ENCODE measurements around the gene ADGRL3. TPM values are rescaled to one million over a fixed set of nuclear protein-coding genes. Genes with fewer than 3 reads are reported as not detected.

The ADGRL3 gene
- total and polyA plus RNA-seq, 2 donors (not counting 1 experiment from before 2014, with no cell fraction given): not detected

DNA sequence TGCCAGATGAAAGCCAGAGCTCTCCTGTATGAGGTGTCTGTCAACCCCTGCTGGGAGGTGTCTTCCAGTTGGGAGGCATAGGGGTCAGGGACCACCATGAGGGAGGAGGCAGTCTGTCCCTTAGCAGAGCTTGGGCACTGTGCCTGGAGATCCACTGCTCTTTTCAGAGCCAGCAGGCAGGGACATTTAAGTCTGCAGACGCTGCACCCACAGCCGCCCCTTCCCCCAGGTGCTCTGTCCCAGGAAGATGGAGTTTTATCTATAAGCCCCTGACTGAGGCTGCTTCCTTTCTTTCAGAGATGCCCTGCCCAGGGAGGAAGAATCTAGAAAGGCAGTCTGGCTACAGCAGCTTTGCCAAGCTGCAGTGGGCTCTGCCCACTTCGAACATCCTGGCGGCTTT lies 893.6 kb downstream of the ADGRL3 start:
- intact Hi-C loops (cut with micrococcal nuclease): no loop called here
- Histone ChIP-seq H3K36me3 (replicated peaks in 1 of 2; ENCODE audit: control extremely low read depth in 1 of 2, control insufficient read depth in 1 of 2, extremely low read depth in 1 of 2, insufficient read depth in 2 of 2, low read length in 1 of 2) (no peaks in the 10 kb centered on the region), H3K9me3 (ENCODE audit: control extremely low read depth in 1 of 3, control insufficient read depth in 2 of 3, insufficient read depth in 1 of 3, low read length in 2 of 3) (peaks cover 0 to 11% (median 0%) of the 10 kb centered on the region in 3 donors), H3K4me1 (ENCODE audit: control insufficient read depth in 2 of 2, insufficient read depth in 2 of 2, low read length in 2 of 2) (no peaks in the 10 kb centered on the region), H3K4me2 (replicated peaks; ENCODE audit: low read depth, low read length, poor library complexity, severe bottlenecking) (no peak overlapping the region), H3K79me2 (ENCODE audit: control insufficient read depth, insufficient read depth, low read length) (no peaks in the 10 kb centered on the region), H2AFZ (ENCODE audit: insufficient read depth, low read depth, low read length, poor library complexity, severe bottlenecking) (no peak overlapping the region), H3K4me3 (ENCODE audit: control extremely low read depth in 1 of 5, extremely low read depth in 1 of 5, insufficient read depth in 1 of 5, low read depth in 2 of 5, low read length in 4 of 5) (no peak overlapping the region), H3K9ac (ENCODE audit: low read length) (no peak overlapping the region), H4K20me1 (ENCODE audit: control insufficient read depth, insufficient read depth, low read length, poor library complexity, severe bottlenecking) (no peaks in the 10 kb centered on the region), H3K27ac (ENCODE audit: low read length in 2 of 2) (no peak overlapping the region), H3K27me3 (replicated peaks in 1 of 4; ENCODE audit: control extremely low read depth in 1 of 4, control insufficient read depth in 3 of 4, insufficient read depth in 4 of 4, low read length in 3 of 4) (no peaks in the 10 kb centered on the region)
- peaks cover 3% of the 10 kb centered on the region for H3K9me3 Mint-ChIP-seq (ENCODE audit: insufficient read depth)
- ChIA-PET CTCF (no interaction called here), POLR2A (no interaction called here)
- H3K27me3 Mint-ChIP-seq: no peaks in the 10 kb centered on the region
- ATAC-seq (ENCODE audit: low read depth) (no peak), DNase-seq (no peak)
- no peak overlapping the region for H3K4me3 Mint-ChIP-seq
- WGBS (ENCODE audit: insufficient coverage): 96% methylated on average over 4 of the region's 4 CpGs
- no peak overlapping the region for H3K27ac Mint-ChIP-seq
- TF ChIP-seq, protein P1, sequence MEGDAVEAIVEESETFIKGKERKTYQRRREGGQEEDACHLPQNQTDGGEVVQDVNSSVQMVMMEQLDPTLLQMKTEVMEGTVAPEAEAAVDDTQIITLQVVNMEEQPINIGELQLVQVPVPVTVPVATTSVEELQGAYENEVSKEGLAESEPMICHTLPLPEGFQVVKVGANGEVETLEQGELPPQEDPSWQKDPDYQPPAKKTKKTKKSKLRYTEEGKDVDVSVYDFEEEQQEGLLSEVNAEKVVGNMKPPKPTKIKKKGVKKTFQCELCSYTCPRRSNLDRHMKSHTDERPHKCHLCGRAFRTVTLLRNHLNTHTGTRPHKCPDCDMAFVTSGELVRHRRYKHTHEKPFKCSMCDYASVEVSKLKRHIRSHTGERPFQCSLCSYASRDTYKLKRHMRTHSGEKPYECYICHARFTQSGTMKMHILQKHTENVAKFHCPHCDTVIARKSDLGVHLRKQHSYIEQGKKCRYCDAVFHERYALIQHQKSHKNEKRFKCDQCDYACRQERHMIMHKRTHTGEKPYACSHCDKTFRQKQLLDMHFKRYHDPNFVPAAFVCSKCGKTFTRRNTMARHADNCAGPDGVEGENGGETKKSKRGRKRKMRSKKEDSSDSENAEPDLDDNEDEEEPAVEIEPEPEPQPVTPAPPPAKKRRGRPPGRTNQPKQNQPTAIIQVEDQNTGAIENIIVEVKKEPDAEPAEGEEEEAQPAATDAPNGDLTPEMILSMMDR (IDR thresholded peaks at IDR 0.05): no peak
- TF ChIP-seq EZH2 (IDR thresholded peaks at IDR 0.05; ENCODE audit: borderline replicate concordance, insufficient read depth, low read depth, low read length, poor library complexity, severe bottlenecking): no peak
- H3K4me1 Mint-ChIP-seq: no peaks in the 10 kb centered on the region

DNA sequence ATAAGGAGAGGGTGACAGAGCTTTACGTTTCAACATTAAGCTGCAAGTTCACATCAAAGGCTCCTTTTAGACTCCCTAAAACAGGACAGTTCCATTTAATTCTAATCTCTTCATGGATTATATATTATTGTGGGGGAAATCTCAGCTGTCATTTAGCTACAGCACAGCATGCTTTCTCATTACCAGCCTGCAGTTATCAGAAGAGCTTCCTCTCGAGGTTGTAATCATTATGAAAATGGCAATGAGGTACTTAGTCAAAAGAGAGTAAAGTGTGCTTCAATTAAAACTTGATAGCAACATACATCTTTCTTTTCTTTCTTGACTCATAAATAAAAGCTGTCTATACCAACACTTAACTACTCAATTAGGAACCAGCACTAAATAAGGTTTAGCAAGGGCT lies 896.8 kb downstream of the ADGRL3 start:
- WGBS (ENCODE audit: insufficient coverage): no CpG with 5 or more reads among the region's 2 CpGs
- intact Hi-C loops (cut with micrococcal nuclease): no loop called here
- no peak for ATAC-seq (ENCODE audit: low read depth)

More for the DNA sequence above, 896.8 kb downstream of the ADGRL3 start:
- Mint-ChIP-seq H3K9me3 (ENCODE audit: insufficient read depth) (peaks cover 7% of the 10 kb centered on the region), H3K4me3 (no peak overlapping the region), H3K4me1 (no peaks in the 10 kb centered on the region), H3K27ac (no peak overlapping the region), H3K27me3 (no peaks in the 10 kb centered on the region)
- Histone ChIP-seq H3K4me3 (ENCODE audit: control extremely low read depth in 1 of 5, extremely low read depth in 1 of 5, insufficient read depth in 1 of 5, low read depth in 2 of 5, low read length in 4 of 5) (no peak overlapping the region), H3K27me3 (replicated peaks in 1 of 4; ENCODE audit: control extremely low read depth in 1 of 4, control insufficient read depth in 3 of 4, insufficient read depth in 4 of 4, low read length in 3 of 4) (no peaks in the 10 kb centered on the region), H3K4me2 (replicated peaks; ENCODE audit: low read depth, low read length, poor library complexity, severe bottlenecking) (no peak overlapping the region), H3K9ac (ENCODE audit: low read length) (no peak overlapping the region), H3K4me1 (ENCODE audit: control insufficient read depth in 2 of 2, insufficient read depth in 2 of 2, low read length in 2 of 2) (no peaks in the 10 kb centered on the region), H3K36me3 (replicated peaks in 1 of 2; ENCODE audit: control extremely low read depth in 1 of 2, control insufficient read depth in 1 of 2, extremely low read depth in 1 of 2, insufficient read depth in 2 of 2, low read length in 1 of 2) (no peaks in the 10 kb centered on the region), H3K9me3 (ENCODE audit: control extremely low read depth in 1 of 3, control insufficient read depth in 2 of 3, insufficient read depth in 1 of 3, low read length in 2 of 3) (peaks cover 0 to 11% (median 0%) of the 10 kb centered on the region in 3 donors), H2AFZ (ENCODE audit: insufficient read depth, low read depth, low read length, poor library complexity, severe bottlenecking) (no peak overlapping the region), H3K27ac (ENCODE audit: low read length in 2 of 2) (no peak overlapping the region), H4K20me1 (ENCODE audit: control insufficient read depth, insufficient read depth, low read length, poor library complexity, severe bottlenecking) (no peaks in the 10 kb centered on the region), H3K79me2 (ENCODE audit: control insufficient read depth, insufficient read depth, low read length) (no peaks in the 10 kb centered on the region)
- TF ChIP-seq, protein P1 (IDR thresholded peaks at IDR 0.05): no peak
- TF ChIP-seq EZH2 (IDR thresholded peaks at IDR 0.05; ENCODE audit: borderline replicate concordance, insufficient read depth, low read depth, low read length, poor library complexity, severe bottlenecking): no peak
- DNase-seq: no peak
- CTCF ChIA-PET: no interaction called here
- POLR2A ChIA-PET: no interaction called here

Data from B cell (primary cell).